HPDE6-E6E7 (cell line): ENCODE measurements around the gene HYDIN.

Experiments used
- DNase-seq: peaks from one replicate; pipeline ENCODE4 v3.0.0; 2011; ENCODE audit warnings: missing footprints; ENCODE audit errors: extremely low spot score

The HYDIN gene

GRCh38 chr16:71230122-71230845 lies at the start of gene HYDIN:
Gene HYDIN, minus strand, starts transcription at chr16:71230722. Its CDS starts 43,827 bp downstream, at chr16:71186895.
- DNase-seq, result peak; percentile 91

DNA sequence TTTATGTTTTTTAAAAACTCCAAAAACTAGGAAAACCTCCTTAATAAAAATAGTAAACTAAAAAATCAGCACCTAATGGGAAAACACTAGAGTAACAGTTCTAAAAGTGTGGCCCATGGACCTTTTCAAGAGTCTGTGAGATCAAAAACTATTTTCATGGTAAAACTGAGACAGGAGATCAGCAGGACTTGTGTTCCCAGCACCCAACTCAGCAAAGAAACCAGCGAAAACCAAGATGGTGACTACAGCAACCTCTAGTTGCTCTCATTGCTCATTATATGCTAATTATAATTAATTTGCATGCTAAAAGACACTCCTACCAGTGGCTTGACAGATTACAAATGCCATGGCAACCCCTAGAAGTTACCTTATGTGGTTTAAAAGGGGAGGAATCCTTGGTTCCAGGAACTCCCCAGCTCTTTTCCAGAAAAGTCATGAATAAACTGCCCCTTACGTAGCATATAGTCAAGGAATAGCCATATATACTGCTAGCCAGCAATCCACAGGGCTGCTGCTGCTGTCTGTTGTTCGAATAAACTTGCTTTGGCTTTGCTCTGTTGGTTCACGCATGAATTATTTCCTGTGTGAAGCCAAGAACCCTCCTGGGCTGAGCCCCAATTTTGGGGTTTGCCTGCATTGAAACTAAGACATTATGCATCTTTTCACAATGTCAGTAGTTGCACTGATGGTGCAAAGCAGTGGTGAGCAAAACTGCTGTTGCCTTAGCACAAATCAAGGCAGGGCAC lies 46.2 kb upstream of the HYDIN start:
- no peak for DNase-seq

GRCh38 chr16:71273384-71273783 lies 42.9 kb upstream of the HYDIN start:
- DNase-seq, result no peak

- no peak for DNase-seq
Observed at GRCh38 chr16:71264299-71264698, 33.8 kb upstream of the HYDIN start.

DNA sequence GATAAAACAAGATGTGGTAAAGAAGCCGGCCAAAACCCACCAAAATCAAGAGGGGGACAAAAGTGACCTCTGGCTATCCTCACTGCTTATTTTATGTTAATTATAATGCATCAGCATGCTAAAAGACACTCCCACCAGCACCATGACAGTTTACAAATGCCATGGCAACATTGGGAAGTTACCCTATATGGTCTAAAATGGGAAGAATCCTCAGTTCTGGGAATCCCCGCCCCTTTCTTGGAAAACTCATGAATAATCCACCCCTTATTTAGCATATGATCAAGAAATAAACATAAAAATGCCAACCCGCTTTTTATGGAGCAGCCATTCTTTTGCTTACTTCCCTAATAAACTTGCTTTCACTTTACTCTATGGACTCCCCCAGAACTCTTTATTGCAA lies 33.1 kb upstream of the HYDIN start:
- no peak for DNase-seq

GRCh38 chr16:71262391-71262790 lies 31.9 kb upstream of the HYDIN start:
- DNase-seq, result no peak

DNA sequence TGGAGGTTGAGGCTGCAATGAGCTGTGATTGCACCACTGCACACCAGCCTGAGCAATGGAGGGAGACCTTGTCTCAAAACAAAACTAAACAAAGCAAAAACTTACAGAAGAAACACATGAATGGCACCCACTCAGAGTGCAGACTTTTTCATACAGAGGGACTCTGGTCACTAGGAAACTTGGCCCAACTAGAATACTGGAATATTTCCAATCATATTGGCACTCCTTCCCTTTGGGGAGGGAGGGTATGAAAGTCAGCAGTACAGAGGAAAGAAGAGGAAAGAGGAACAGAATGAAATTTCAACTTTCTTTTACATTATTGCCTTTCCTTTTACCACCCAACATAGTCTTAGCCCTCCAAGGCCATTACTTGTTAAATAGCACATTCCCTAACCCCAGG lies 30.5 kb upstream of the HYDIN start:
- no peak for DNase-seq

DNA sequence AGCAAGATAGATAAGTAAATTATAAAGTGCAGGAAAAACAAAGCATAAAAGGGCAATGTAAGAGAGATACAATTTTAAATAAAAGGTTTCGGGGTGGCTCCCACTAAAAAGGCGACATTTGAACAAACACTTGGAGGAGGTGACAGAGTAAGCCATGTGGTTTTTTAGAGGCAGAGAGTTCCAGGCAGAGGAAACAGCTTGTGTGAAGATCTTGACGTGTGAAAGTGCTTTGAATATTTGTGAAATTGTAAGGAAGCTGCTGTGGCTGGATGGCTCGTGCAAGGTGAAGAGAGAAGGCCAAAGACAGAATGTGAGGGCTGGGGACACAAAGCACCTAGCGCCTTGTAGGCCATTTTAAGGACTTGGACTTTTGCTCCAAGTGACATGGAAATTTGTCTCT lies 28.6 kb upstream of the HYDIN start:
- DNase-seq, result no peak

DNA sequence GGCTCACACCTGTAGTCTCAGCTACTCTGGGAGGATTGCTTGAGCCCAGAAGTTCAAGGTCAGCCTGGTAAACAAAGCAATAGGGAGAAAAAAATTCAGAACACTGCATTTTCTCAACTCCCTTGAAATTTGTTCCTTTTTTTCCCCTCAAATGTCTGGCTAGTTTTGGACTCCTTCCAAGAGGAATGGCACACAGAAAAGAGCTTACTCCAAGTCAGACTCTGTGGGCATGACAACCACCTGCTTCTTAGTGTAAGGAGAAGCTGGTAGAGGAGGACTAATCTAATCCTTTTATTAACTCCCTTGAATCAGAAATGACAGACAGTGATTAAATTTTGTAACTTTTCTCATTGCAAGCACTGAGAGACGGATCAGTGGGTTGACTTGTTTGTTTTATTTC lies 27.9 kb upstream of the HYDIN start:
- DNase-seq, result no peak

GRCh38 chr16:71257768-71258167 lies 27.2 kb upstream of the HYDIN start:
- DNase-seq, result no peak

DNA sequence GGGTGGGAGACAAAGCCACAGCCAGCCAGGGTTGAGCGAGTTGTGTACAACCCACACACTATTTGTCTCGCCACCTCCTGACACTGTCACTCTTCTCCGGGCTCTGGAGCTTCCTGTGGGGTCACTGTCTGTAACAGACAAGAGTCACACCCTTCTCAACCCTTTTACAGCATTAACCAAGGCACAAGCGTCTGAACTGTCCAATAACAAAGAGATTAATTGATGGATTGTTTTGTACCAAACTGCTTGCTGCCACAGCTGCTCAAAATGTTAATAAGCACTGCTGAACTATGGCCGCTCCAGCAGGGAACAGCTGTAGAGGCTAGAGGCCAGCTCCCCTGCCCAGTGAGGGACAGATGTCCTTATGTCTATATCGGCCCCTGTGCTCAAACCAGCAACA lies 25.2 kb upstream of the HYDIN start:
- no peak for DNase-seq

- DNase-seq, result no peak
Observed at GRCh38 chr16:71254832-71255525, 24.5 kb upstream of the HYDIN start.

DNA sequence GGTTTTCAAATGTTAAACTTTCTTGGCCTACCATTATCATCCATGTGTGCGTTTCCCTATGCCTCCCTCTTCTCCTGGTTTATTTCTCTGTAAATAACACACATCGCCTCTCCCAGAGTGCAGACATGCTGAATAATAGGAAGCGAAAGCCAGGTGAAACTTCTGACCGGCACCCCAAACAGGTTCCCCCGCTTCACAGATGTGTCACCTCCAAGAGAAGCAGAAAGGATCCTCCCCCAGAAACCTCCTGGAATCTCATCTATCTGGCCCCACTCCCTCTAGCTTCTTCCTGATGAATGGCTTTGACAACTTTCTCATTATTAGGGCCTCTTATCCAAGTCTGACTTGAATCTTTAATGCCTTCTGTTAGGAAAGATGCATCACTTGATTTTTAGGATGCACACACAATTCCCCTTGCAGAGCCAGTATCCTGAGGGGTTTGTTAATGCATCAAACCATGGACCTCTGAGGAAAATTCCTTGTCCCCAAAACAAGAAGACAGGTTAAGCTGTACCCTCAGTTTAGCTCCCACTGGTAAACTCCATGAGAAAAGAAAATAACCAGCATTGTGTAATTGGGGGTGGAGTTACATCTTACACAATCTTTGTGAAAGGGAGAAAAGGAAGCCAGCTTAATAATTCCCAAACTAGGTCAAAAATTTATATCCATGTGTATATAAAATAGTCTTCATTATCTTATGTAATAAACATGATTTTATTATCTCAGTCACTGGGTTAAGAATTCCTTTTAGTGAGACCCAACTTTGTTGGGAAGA lies 20.1 kb upstream of the HYDIN start:
- peak; percentile 72 for DNase-seq

DNA sequence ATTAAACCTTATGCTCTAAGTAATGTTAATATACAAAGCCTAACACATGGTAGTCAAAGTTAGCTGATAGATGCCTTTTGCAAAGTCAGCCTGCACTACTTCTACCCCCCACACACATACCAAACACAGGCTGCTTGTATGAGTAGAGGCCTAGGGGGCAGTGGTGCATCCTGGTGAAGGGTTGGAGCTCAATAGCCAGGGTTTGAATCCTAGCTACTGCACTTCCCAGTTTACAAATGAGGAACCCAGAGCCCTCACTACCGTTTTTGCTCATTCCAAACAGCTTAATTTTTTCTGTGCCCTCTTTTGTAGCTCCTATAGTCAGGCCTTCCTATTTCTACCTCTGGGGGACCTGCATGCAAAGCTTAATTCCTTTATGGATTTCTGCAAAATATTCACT lies 18.9 kb upstream of the HYDIN start:
- DNase-seq, result no peak

GRCh38 chr16:71247478-71247877 lies 17.0 kb upstream of the HYDIN start:
- no peak for DNase-seq

DNA sequence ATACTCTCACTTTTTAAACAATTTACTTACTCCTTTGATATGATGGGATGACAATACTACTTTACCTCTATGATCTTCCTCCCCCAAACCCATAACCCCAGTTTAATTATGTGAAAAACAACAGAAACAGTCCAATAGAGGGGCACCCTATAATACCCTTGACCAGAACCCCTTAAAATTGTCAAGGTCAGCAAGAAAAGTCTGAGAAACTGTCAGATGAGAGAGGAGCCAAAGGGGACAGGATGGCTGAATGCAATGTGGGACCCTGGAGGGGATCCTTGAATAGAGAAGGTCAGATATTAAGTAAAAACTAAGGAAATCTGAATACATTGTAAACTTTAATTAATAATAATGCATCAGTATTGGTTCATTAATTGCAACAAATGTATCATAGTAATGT lies 15.8 kb upstream of the HYDIN start:
- no peak for DNase-seq

- no peak for DNase-seq
Observed at GRCh38 chr16:71244521-71244920, 14.0 kb upstream of the HYDIN start.

DNA sequence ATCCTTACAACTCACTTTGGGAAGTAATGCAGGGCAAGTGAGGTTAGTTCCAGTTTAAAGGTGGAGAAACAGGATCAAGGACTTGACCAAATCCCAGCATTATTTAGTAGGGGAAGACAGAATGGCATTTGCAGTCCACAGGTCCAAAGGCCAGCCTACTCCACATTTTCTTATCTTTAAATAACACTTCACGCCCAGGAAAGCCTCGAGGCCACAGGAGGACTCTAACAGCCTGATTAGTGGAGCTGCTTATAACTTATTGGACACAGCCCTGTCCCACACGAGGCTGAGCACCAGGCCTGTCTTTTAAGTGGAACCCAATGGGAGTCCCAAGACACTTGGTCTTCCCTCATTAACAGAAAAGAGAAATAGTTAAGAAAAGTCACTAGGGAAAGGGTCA lies 12.1 kb upstream of the HYDIN start:
- DNase-seq, result no peak

DNA sequence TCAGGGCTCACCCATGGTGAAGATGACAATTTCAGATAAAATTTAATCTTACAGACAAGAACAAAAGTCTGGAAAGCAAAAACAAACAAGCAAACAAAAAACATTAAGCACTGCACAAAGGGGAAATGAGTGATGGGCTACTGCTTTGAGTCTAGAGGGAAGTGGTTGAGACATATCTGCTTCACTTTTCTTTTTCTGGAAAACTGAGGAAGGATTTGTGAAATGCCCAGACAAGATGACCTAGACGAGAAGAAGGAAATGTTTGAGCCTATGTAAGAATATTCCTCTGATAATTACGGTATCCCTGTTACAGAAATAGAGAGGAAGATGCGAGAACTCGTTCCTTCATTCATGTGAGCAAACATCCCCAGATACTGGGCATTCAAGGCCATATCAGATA lies 11.5 kb upstream of the HYDIN start:
- DNase-seq, result no peak

DNA sequence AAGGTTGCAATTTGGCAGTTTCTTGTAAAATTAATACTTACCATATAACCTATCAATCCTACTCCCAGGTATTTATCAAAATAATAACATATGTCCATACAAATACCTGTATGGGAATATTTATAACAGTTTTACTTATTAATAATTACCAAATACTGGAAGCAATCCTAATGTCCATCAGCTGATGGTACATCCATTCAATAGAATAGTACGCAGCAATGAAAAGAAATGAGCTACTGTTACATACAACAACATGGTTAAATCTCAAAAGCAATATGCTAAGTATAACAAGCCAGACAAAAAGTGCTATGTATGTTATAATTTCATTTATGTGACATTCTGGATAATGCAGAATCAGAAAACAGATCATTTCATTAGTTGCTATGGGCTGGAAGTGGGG lies 1.2 kb downstream of the HYDIN start:
- no peak for DNase-seq

GRCh38 chr16:71226229-71227141 lies 4.0 kb downstream of the HYDIN start:
- DNase-seq, result no peak
